HL-60/S4 treated with phorbol 12-myristate 13-acetate at 8.2 ng/mL for 4 days and 3 days (cell line): Measurements from ENCODE around the gene KCP.

Experiments used
- in situ Hi-C: fragments of 300-500 bp; cut with MboI; formaldehyde crosslinking; loops from 2 replicates; pipeline ENCODE4 v1.15.0; 2022; ENCODE audit warnings: low sequenced_read_pairs

Gene KCP

DNA sequence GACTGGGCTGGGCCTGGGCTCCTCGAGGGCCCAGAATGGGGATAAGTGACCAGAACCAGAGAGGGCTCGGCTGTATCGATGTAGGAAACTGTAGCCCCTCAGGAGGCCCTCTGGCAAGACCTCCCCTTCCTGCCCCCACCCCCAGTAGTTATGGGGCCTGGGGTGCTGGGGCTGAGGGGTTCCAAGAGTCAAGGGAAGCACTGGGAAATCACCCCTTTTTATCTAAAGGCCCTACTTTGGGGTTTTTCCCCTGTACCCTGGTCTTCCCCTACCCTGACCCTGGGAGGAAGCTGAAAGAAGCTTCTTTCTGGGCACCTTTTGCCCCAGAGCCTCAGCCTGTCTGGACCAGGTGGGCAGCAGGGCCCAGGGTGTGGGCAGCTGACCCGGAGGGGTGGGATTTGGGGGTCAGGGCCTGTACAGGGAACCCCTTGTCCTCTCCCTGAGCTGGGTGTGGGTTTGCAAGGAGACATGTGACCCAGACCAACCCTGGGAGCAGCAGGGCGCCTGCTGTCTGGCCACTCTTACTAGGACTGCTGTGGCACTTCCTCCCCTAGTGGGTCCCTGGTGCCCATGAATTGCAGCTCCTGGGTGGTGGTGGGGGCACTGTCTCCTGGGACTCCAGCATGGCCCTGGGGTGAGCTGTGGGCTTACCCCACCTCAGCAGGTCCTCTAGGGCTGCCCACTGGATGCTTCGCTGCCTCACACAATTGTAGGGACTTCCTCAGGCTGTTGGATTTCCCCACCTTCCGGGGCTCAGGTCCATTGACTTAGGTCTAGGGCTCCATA lies 28.8 kb upstream of the KCP start:
- in situ Hi-C loops = no loop called here

DNA sequence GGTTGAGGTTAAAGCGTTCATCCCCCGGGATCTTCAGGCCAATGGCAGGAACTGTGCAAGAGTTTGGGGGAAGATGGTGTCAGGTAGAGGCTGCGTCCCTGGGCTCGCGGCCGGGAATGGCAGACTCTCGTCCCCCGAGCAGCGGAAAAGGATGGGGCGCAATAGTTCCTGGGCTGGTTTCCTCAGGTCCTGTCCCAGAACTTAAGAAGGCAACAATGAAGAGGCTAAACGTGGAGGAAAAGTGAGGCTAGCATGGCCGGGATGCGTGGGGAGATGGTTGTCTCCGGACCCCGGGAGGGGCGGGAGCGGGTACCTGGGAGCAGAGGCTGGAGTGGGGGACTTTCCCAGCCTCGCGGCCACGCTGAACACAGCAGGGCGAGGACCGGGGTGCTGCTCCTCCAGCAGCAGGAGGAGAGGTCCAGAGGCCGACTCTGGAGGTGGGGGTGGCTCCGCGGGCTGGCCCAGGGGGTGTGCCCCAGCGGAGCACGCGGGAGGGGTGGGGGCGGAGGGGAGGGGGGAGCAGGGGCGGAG lies 28.1 kb upstream of the KCP start:
- in situ Hi-C loops = no loop called here

DNA sequence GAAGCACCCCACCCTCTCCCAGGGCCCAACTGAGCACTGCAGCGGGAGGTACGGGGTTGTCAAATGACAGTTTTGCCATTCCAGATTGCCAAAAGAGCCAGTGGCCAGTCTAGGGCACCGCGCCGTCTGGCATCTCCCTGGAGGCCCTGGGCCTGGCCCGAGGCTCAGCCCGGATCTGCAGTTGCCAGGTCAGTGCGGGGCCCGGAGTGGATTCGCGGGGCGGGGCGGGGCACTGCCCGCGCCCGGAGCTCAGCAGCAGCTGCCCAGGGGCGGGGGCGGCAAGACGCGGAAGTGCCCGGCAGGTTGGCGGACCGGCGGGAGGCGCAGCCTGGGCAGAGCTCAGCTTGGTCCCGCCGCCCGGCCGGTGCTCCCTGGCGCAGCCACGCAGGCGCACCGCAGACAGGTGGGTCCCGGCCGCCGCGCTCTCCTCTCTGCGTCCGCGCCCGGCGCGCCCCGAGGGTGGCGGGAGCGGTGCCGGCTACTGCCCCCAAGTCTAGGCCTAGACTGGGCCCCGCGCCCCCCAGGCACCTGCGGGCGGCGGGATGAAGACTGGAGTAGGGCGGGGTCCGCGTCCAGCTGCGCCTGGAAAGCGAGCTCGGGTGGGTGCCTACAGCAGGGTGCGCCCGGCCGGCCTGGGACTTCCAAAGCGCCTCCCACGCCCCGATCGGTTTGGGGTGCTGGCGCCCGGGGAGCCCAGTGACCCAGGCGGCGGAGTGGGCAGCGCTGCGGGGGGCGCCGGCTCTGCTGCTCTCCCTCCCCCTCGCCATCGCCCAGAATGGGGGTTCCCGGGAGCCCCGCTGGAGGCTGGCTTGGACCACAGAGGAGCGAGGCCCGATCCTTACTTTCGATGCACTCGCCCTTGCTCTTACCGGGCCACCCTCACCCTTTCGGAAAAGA lies 27.4 kb upstream of the KCP start, which contains the start of gene IRF5:
IRF5 (plus strand) TSS at position 281 of the 897 bp plus-strand sequence. CDS start 4,155 bp downstream, outside the sequence.
- in situ Hi-C loops = no loop called here

DNA sequence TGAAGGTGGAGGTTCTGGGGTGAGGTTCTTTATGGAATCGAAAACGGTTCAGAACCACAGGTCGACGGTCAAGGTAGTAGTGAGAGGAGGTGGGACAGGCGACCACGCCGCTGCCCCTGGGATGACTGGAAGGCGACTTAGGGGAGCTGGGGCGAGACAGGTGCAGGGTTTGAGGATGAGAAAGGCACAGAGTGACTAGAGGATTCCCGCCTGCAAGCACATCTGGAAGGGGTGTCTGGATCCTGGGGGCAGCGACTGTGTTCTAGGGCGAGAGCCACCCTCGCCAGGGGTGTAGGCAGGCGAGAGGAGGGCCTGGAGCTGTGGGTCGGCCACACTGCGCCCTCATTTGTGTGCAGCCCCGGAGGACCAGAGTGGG lies 26.8 kb upstream of the KCP start:
- in situ Hi-C loops = no loop called here

DNA sequence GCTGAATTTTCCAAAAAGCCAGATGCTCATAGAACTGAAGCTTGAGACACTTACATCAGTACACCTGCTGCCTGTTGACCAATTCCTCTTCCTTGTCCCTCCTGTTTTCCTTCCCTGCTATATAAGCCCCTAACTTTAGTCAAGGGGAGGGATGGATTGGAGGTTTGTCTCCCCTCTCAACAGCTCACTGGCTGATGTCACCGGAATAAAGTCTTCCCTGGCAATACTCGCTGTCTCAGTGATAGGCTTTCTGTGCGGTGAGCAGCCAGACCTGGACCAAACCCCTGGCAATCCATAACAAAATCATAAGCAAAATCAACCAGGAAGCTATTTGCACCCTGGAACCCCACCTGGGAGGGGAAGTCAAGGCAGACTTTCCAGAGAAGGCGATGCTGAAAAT lies 26.3 kb upstream of the KCP start:
- in situ Hi-C loops = no loop called here

DNA sequence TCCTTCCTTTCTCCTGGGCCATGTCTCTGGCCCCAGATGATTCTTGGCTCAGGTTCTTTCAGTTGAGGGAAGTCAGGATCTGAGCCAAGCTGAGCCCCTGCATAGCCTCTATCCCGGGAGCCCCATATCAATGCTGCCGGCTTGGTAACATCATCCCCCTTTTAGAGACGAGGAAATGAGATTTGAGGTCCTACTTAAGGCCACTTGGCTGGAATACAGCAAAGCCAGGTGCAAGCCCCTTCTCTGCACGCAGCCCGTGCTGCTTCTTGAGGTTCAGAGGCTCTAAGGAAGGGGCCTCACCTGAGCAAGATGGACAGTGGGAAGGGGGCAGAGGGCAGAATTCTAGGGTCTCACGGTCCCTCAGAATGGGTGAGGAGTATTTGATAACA lies 24.8 kb upstream of the KCP start:
- in situ Hi-C loops = no loop called here

DNA sequence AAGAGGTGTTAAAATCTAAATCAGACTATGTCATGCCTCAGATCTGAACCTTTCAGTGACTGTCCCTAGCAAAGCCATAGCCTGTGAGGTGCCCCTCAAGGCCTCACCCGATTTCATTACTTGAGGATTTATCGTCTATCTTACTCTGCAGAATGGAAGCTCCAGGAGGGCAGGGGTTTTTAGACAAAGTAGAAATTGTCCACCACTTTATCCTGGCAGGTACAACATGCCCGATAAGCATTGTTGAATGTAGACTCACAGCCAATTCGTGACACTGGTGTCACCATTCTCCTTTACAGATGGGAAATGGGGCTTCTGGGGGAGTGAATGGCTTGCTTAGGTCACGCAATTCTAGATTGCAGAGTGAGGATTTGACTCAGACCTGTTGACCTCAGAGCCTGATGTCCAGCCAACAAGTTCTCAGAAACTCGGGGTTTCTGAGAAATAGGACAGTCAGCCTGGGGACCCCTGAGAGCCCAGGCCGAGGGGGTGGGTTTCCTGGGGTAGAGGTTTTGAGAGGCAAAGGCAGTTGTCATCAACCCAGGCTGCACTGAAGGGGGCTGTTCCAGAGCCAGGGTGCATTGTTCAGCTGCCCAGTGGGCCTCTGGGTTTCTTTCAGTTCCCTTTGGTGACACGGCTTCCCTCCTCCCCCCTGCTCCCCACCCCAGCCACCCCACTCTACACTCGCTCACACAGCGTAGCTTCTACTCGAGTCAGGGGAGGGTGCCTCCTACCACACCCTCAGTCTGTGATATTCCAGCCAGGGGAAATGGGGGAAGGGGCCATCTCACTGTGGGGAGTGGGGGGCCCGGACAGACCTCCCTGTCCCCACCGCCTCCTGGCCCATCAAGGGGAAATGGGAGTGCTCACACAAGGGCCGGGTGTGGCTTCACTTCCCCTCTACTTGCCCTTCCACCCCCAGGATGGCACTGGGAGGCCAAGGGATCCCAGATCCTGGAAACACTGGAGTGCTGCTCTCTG lies 24.1 kb upstream of the KCP start:
- in situ Hi-C loops = no loop called here

DNA sequence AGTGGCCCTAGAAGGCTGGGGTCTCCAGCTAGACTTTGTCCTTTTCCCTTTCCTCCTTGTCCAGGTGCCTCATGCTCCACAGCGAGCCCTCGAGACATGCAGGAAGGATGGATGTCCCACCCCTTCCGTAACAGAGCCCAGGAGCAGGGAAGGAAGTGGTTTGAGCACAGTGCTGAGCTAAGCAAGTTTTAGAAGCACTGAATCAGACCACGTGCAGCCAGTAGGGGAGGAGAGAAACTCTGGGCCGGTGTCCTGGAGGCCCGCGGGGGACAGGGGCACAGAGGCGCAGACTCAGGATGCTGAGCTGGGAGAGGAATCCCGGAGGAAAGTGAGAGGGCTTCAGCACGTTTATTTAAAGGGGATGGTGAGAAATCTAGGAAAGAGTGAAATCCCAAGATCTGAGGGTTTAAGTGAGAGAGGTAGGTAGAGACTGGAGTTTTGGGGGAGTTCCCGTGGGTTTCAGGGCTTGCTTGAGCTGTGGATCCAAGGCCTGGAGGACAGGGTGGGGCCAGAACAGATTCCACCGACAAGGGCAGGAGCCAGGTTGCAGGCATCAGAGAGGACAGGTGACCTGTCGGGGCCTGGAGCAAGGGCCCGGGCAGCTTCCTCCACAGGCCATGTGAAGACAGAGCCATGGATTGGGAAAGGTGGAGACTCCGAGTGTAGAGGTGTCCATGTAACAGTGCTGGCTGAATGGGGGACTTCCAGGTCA lies 22.8 kb upstream of the KCP start:
- in situ Hi-C loops = no loop called here

DNA sequence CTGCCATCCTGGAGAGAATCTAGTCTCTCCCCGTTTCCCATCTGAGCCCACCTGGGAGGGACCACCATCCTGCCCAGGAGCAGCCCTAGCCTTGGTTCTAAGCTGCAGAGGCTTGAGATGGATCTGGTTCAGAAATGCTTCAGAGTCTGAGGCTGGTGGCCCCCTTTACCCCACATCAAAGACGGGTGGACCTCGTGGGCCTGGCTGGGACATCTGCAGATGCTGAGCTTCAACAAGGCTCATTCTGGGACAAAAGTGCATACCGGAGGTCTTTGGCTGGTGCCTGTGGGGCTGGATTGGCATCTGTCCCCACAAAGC lies 22.3 kb upstream of the KCP start:
- in situ Hi-C loops = no loop called here

DNA sequence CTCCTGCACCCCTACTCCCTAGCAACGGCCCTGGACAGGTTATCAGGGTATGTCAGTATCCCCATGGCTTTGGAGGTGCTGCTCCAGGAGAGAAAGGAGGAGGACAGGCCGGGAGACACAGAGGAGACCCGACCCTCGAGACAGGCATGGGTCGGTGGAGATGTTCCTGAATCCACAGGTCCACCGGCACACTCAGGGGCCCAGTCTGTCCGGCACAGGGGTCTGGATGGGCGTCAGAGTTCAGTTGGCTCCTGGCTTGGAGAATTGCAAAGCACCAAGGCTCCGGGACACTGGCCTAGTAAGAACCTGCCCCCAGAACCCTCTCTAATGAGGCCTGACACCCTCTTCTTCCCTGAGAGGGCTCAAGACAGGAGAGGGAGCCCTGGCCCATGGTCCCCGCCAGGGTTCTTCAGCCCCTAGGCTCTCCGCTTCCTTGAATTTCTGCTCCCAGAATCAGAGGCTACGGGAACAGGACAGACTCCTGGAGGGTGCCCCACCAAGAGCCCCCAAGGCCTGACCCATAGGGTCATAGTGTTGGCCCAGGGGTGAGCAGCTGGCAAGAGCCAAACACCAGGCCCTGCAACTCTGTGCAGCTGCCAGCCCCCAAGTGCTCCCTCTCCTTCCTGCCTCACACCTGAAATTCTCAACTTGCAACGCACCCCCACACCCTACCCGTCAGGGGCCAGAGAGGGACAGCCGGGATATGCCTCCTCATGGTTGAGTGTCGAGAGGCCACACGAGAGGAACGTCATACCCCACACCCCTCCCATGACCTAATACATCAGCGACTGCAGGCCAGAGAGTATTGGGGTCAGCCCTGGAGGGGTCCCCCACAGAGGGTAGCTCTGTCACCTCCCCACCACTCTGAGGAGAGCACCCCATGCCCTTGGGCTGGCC lies 21.7 kb upstream of the KCP start:
- in situ Hi-C loops = no loop called here

DNA sequence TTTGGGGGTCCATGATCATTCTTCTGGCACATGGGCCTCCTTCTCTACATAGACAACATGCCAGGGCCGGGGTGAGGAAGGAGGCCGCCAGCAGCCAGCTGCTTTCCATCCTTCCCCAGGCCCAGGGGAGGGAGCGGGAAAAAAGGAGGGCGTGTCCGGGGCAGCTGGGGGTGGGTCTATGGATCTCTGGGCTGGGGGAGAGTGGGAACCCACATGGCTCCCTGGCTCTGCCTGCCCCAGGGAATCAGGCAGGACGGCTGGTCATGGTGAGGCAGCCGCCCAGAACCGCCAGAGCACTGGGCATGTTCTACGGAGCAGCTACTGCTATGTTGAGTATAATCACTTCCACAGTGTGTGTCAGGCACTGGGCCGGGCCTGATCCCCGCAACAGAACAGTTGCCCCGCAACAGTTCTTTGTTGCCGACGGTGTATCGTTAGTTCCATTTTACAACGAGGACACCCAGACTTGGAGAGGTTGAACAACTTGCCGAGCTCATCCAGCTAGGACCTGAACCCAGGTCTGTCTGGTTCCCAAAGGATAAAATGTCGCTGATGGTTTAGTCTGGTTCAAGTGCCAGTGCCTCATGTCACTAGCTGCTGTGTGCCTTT lies 20.8 kb upstream of the KCP start:
- in situ Hi-C loops = no loop called here

DNA sequence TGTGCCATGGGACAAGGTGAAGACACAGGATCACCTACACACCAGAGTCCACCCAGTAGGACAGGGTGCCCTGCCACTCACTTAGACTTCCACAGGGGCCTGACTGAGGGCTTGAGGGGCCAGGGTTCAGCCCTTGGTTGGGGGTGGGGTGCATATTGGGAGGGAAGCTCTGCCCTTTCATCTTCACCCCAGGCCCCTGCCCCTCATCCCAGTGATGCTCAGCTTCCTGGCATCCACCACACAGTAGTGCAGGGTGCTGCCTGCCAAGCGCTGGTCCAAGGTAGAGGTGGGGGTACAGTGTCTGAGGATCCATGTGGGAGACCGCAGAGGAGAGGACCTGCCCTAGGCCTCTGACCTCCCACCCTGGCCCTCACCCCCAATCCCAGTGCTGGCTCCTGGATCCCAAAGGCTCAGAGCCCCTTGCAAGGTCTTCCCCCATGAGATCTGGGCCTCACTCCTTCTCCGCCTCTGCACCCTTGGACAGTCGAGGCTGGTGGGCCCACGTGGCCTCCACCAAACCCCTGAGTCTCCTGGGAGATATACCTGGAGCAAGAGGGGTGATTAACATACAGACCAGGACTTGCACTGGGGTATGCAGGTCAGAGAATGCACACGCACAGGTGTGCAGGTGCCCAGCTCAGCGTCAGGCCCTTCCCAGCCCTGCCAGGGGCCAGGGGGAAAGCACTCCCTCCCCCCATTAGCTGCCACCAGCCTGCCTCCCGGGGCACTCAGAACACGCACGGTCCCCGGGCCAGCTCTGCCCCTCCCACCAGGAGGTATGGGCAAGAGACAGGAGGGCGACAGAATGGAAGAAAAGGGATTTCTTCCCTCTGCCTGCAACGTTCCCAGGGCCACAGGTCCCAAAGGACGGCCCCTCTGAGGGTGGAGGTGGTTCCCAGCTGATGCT lies 18.6 kb upstream of the KCP start:
- in situ Hi-C loops = no loop called here

DNA sequence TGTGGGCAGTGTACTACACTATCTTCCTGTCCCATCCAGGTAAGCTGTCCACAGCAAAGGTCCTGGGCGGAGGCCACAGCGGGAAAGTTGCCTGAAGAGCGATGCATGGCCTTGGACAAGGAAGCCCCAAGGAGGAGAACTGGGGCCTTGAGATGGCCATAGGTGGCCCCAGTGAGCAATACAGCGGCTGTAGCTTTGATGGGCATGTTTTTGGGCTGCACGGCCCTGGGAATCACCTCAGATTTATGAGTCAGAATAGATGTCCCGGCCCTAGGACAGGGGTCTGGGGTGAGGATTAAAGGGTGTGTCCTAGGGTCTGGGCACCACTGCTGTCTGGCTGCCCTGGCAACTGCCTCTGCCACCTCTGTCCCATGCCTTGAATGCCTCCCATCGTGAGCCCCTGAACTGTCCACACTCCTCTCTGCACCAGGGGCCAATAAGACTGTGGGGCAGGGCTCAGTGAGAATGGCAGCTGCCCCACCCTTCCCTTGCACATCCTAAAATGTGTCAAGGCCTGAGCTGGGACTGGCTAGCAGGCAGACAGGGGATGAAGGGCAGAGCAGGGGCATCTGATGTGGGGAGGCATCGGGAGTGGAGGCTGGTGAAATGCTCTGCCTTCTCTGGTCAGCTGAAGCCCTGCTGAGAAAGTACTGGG lies 17.8 kb upstream of the KCP start:
- in situ Hi-C loops = no loop called here

DNA sequence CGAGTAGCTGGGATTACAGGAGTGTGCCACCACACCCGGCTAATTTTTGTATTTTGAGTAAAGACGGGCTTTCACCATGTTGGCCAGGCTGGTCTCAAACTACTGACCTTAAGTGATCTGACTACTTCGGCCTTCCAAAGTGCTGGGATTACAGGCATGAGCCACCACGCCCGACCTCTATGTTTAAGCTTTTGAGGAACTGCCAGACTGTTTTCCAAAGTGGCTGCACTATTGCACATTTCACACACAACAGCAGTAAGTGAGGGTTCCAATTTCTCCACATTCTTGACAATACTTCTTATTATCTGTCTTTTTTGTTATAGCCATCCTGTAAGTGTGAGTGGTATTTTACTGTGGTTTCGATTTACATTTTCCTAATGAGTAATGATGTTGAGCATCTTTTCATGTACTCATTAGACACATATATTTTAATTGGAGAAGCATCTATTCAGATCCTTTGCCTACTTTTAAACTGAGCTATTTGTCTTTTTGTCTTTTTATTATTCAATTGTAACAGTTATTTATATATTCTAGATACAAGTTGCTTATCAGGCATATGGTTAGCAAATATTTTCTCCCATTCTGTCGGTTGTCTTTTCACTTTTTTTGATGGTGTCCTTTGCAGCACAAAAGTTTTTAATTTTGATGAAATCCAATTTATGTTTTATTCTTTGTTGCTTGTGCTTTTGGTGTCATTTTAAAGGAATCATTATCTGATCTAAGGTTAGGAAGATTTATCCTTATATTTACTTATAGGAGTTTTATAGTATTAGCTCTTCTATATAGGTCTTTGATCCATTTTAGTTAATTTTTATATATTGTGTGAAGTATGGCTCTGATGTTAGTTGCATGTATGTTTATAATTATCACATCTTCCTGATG lies 14.4 kb upstream of the KCP start:
- in situ Hi-C loops = no loop called here

DNA sequence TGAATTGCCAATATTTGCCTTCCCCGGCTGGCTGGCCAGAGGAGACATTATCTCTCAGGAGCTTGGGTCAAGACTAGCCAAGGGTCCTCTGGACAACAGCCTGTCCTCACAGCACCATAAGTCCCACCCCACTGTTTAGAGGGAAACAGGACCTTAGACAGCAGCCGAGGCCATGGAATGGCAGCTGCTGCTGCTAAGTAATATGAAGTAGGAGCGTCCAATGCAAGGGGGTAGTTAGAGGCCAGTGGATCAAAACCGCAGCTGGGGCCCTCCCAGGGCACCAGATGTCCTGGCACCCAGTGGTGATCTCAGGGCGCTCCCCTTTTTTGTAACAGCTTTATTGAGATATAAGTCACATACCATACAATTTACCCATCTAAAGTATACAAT lies 12.9 kb upstream of the KCP start:
- in situ Hi-C loops = no loop called here
